Measurements from ENCODE around the gene SUCO. TPM values are rescaled to one million over a fixed set of nuclear protein-coding genes. Genes with fewer than 3 reads are reported as not detected.

SUCO gene
- total and polyA plus RNA-seq, 12 donors = 14.0 to 108 (median 34.4) TPM

GRCh38 chr1:172638885-172639831, 106.2 kb downstream of the SUCO start:
- intact Hi-C loops (cut with DNase I) = no loop called here
- H3K27ac ChIP-seq = no peak overlapping the region
- no peaks in the 10 kb centered on the region for H3K27me3 ChIP-seq
- no peaks in the 10 kb centered on the region for H3K9me3 ChIP-seq (replicated peaks in 1 of 3)
- no peaks in the 10 kb centered on the region for H3K4me1 ChIP-seq (replicated peaks in 1 of 2)
- H3K4me3 ChIP-seq = no peak overlapping the region
- 67 to 74% (median 73%) methylated on average over 3 to 9 of the region's 9 CpGs for WGBS, 4 donors
- DNase-seq = peak in 1 of 7 donors; percentile 72
- TF ChIP-seq, protein P1, sequence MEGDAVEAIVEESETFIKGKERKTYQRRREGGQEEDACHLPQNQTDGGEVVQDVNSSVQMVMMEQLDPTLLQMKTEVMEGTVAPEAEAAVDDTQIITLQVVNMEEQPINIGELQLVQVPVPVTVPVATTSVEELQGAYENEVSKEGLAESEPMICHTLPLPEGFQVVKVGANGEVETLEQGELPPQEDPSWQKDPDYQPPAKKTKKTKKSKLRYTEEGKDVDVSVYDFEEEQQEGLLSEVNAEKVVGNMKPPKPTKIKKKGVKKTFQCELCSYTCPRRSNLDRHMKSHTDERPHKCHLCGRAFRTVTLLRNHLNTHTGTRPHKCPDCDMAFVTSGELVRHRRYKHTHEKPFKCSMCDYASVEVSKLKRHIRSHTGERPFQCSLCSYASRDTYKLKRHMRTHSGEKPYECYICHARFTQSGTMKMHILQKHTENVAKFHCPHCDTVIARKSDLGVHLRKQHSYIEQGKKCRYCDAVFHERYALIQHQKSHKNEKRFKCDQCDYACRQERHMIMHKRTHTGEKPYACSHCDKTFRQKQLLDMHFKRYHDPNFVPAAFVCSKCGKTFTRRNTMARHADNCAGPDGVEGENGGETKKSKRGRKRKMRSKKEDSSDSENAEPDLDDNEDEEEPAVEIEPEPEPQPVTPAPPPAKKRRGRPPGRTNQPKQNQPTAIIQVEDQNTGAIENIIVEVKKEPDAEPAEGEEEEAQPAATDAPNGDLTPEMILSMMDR (IDR thresholded peaks at IDR 0.05) = no peak
- TF ChIP-seq POLR2A (IDR thresholded peaks at IDR 0.05) = no peak
- no peaks in the 10 kb centered on the region for H3K36me3 ChIP-seq (replicated peaks in 1 of 2)

DNA sequence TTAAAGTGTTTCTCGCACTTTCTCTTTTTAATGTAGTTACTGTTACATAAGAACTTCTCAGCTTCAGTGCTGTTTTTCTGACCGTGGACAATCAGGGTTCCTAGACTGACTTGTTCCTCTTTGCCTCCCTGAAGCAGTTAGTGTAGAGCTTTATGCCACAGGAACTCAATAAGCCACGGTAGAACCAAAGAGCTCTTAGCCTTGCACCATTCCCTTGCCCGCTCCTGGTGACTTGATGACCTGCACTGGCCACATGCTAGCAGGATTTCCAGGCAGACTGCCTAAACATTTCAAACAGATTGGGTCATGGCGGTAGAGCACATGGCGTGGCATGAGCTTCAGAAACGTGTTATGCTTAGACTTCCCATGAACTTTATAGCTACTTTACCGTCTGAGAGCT, 107.2 kb downstream of the SUCO start:
- no peak for TF ChIP-seq POLR2A (IDR thresholded peaks at IDR 0.05)
- Histone ChIP-seq H3K4me3 (no peak overlapping the region), H3K27me3 (no peaks in the 10 kb centered on the region), H3K27ac (no peak overlapping the region), H3K9me3 (replicated peaks in 1 of 3) (no peaks in the 10 kb centered on the region), H3K36me3 (replicated peaks in 1 of 2) (no peaks in the 10 kb centered on the region), H3K4me1 (replicated peaks in 1 of 2) (no peaks in the 10 kb centered on the region)
- no peak for DNase-seq
- intact Hi-C loops (cut with DNase I) = no loop called here
- 77 to 86% (median 83%) methylated on average over 8 of the region's 8 CpGs for WGBS, 4 donors

- no peaks in the 10 kb centered on the region for H3K4me1 ChIP-seq (replicated peaks in 1 of 2)
- H3K9me3 ChIP-seq (replicated peaks in 1 of 3) = no peaks in the 10 kb centered on the region
- WGBS, 4 donors = 69 to 88% (median 76%) methylated on average over 5 of the region's 5 CpGs
- intact Hi-C loops (cut with DNase I) = no loop called here
- no peak for DNase-seq
- no peak for TF ChIP-seq POLR2A (IDR thresholded peaks at IDR 0.05)
- TF ChIP-seq, protein P1 (IDR thresholded peaks at IDR 0.05) = no peak
- no peaks in the 10 kb centered on the region for H3K27me3 ChIP-seq
- no peak overlapping the region for H3K4me3 ChIP-seq
- H3K36me3 ChIP-seq (replicated peaks in 1 of 2) = no peaks in the 10 kb centered on the region
- H3K27ac ChIP-seq = no peak overlapping the region
Measured at GRCh38 chr1:172641492-172641891, 108.5 kb downstream of the SUCO start.

DNA sequence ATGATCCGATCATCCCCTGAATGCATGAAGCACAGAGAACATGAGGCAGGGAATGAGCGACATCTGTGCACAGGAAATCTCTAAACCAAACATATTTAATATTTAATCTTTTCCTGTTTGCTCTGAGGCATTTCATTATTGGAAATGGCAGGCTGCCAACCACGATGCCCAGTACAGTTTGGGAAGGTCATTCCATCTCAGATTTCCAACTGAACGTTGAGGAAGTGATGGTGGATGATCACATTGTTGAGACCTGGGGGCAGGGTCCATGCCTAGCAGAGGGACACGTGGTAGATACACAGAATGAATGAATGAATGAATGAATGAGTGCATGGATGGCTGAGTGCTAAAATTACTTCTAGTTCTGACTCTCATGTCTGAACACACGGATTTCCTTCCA, 110.0 kb downstream of the SUCO start:
- no peaks in the 10 kb centered on the region for H3K27me3 ChIP-seq
- H3K9me3 ChIP-seq (replicated peaks in 1 of 3) = no peaks in the 10 kb centered on the region
- H3K36me3 ChIP-seq (replicated peaks in 1 of 2) = no peaks in the 10 kb centered on the region
- no peak overlapping the region for H3K27ac ChIP-seq
- no peak overlapping the region for H3K4me3 ChIP-seq
- no peak for TF ChIP-seq POLR2A (IDR thresholded peaks at IDR 0.05)
- TF ChIP-seq, protein P1 (IDR thresholded peaks at IDR 0.05) = no peak
- 42 to 49% (median 48%) methylated on average over 6 of the region's 6 CpGs for WGBS, 4 donors
- no peaks in the 10 kb centered on the region for H3K4me1 ChIP-seq (replicated peaks in 1 of 2)
- intact Hi-C loops (cut with DNase I) = no loop called here
- DNase-seq = peak in 3 of 7 donors; percentile 16 to 35 (median 20)
